Raji (cell line): ENCODE measurements around the gene PNPLA3.

Source experiments
- POLR2A ChIP-seq: IDR thresholded peaks from 2 replicates; pipeline ENCODE4 v1.6.1; 2011; ENCODE audit warnings: low read depth, low read length, control low read depth; ENCODE audit not compliant: insufficient read depth

Gene PNPLA3

GRCh38 chr22:43923631-43924464 is at the start of gene PNPLA3:
Gene PNPLA3 (plus strand): TSS chr22:43923805. CDS start chr22:43923912, 107 bp downstream.
- no peak for TF ChIP-seq POLR2A

DNA sequence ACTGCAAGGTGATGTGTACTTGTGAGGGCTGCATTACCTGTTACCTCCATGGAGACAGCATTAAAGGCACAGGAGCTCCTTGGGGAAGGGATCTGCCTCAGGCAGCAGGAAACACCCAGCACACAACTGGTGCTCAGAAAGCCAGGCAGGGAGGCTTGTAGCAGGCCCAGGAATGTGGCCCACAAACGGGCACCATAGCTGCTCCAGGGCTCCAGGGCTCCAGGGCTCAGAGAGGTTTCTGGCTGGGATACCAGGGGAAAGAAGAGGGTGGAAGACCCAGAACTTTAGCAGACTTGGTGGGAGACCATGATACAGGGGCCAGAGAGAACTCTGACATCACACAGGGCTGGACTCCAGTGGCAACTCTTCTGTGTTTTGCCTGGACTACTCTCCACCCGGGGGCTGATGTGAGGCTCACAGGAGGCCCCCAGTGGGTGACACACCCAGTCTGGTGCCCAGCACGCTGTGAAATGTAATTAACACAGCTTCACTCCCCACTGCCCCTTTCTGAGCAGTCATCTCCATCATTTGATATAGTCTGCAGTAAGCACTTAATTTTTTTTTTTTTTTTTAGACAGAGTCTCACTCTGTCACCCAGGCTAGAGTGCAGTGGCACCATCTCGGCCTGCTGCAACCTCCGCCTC is 46.6 kb upstream of the PNPLA3 start:
- TF ChIP-seq POLR2A, result no peak

- TF ChIP-seq POLR2A, result no peak
Measured at GRCh38 chr22:43878079-43878795, 45.4 kb upstream of the PNPLA3 start.

- TF ChIP-seq POLR2A, result no peak
Measured at GRCh38 chr22:43878831-43879550, 44.6 kb upstream of the PNPLA3 start.

- no peak for TF ChIP-seq POLR2A
Measured at GRCh38 chr22:43879901-43880540, 43.6 kb upstream of the PNPLA3 start.

GRCh38 chr22:43880541-43880991 is 43.0 kb upstream of the PNPLA3 start:
- TF ChIP-seq POLR2A, result no peak

- TF ChIP-seq POLR2A, result no peak
Measured at GRCh38 chr22:43881091-43882061, 42.2 kb upstream of the PNPLA3 start.

DNA sequence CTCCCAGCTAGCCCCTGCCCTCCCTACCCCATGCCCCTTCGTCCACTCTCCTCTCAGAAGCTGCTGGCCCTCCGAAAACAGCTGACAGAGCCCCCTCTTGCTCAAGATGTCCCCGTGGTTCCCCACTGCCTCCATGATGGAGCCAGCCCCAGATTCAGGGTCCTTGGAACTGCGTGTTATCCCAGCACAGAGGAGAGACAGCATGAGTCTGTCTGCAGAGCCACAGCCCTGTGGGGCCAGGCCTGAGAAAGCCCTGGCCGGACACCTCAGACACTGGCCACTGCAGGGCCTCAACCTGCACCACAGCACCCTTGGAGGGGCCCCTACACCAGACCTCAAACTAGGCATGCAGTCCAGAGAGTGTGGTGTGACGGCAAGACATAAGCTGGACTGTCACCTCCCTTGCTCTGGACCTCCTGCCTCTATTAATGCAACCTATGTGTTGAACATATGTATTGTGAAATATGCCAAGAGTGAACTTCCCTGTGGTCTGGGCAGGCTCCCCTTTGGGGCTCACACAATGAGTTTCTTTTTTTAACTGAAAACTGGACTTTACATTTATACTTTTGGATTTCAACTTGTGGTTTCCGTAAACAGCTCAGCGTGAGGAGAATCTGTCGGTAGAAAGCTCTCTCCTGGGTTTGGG is 41.4 kb upstream of the PNPLA3 start:
- TF ChIP-seq POLR2A, result no peak

- no peak for TF ChIP-seq POLR2A
Measured at GRCh38 chr22:43883012-43883661, 40.5 kb upstream of the PNPLA3 start.

GRCh38 chr22:43883719-43884415 is 39.7 kb upstream of the PNPLA3 start:
- no peak for TF ChIP-seq POLR2A

- TF ChIP-seq POLR2A, result no peak
Measured at GRCh38 chr22:43884600-43885318, 38.8 kb upstream of the PNPLA3 start.
